ENCODE data around the gene TSPAN15. TPM values are rescaled to one million over a fixed set of nuclear protein-coding genes. Genes with fewer than 3 reads are reported as not detected.
A peak's percentile ranks its signal among the peaks of the same experiment; 100 is the strongest.

TSPAN15 gene
- total RNA-seq, 2 experiments from 2014 or later: 9.0 to 9.1 TPM

GRCh38 chr10:69464801-69465401 lies 13.6 kb downstream of the TSPAN15 start:
- Mint-ChIP-seq H3K4me3 (peak overlapping the region; percentile 14), H3K9me3 (no peaks in the 10 kb centered on the region), H3K27ac (peak overlapping the region; percentile 95), H3K36me3 (ENCODE audit: low read depth) (peaks cover 4% of the 10 kb centered on the region), H3K27me3 (no peaks in the 10 kb centered on the region), H3K4me1 (peaks cover 72% of the 10 kb centered on the region)
- CTCF ChIA-PET: interaction anchor here (0.6 to 3.8 kb wide), 5 partner anchors 16 to 60 kb away, joined by 3 to 24 read pairs (median 5); no protein-coding TSS in a partner anchor
- POLR2A ChIA-PET: interaction anchor here (0.6 to 1.9 kb wide), 4 partner anchors 8 to 61 kb away, joined by 3 to 8 read pairs (median 4); no protein-coding TSS in a partner anchor
- peak; percentile 37 for DNase-seq

GRCh38 chr10:69465457-69466157 lies 14.3 kb downstream of the TSPAN15 start:
- DNase-seq: peak; percentile 51
- peaks cover 73% of the 10 kb centered on the region for H3K4me1 Mint-ChIP-seq
- peak overlapping the region; percentile 95 for H3K27ac Mint-ChIP-seq
- peak overlapping the region; percentile 33 for H3K4me3 Mint-ChIP-seq
- ChIA-PET POLR2A (interaction anchor here (0.6 to 1.9 kb wide), 4 partner anchors 9 to 62 kb away, joined by 3 to 8 read pairs (median 4); no protein-coding TSS in a partner anchor), CTCF (interaction anchor here (0.6 to 3.8 kb wide), 5 partner anchors 16 to 59 kb away, joined by 3 to 24 read pairs (median 5); no protein-coding TSS in a partner anchor)
- no peaks in the 10 kb centered on the region for H3K9me3 Mint-ChIP-seq
- H3K36me3 Mint-ChIP-seq (ENCODE audit: low read depth): peaks cover 4% of the 10 kb centered on the region
- peaks cover under 1% of the 10 kb centered on the region for H3K27me3 Mint-ChIP-seq

GRCh38 chr10:69466158-69466490 lies 14.9 kb downstream of the TSPAN15 start:
- peaks cover 4% of the 10 kb centered on the region for H3K27me3 Mint-ChIP-seq
- no peaks in the 10 kb centered on the region for H3K9me3 Mint-ChIP-seq
- DNase-seq: no peak
- ChIA-PET CTCF (interaction anchor here (0.6 to 3.8 kb wide), 4 partner anchors 11 to 41 kb away, joined by 5 to 24 read pairs (median 6); no protein-coding TSS in a partner anchor), POLR2A (interaction anchor here (1.8 to 1.9 kb wide), 2 partner anchors 14 to 62 kb away, joined by 5 to 8 read pairs; no protein-coding TSS in a partner anchor)
- peak overlapping the region; percentile 33 for H3K4me3 Mint-ChIP-seq
- H3K36me3 Mint-ChIP-seq (ENCODE audit: low read depth): peaks cover 4% of the 10 kb centered on the region
- H3K4me1 Mint-ChIP-seq: peaks cover 74% of the 10 kb centered on the region
- peak overlapping the region; percentile 95 for H3K27ac Mint-ChIP-seq

DNA sequence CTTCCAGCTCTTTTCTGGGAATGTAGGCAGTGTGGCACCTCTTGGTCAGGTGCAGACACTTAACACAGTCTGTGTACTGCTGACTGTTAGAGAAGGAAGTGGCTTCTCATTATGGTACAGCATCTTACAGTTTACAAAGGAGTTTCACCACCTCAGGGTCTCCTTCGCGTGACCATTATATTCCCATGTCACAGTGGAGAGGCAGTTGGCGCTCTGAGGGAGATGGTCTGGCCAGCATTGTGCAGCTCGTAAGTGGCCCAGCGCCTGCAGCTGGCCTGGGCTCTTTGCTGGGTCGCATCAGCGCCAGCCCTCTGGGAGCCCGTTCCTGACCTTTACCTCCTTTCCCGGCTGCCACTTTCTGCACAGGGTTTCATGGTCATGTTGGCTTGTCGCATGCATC lies 15.4 kb downstream of the TSPAN15 start:
- H3K27me3 Mint-ChIP-seq: peaks cover 6% of the 10 kb centered on the region
- no peak for DNase-seq
- H3K36me3 Mint-ChIP-seq (ENCODE audit: low read depth): peaks cover 4% of the 10 kb centered on the region
- H3K4me3 Mint-ChIP-seq: no peak overlapping the region
- CTCF ChIA-PET: interaction anchor here (0.6 to 1.8 kb wide), 3 partner anchors 11 to 28 kb away, joined by 5 to 8 read pairs (median 5); no protein-coding TSS in a partner anchor
- POLR2A ChIA-PET: interaction anchor here (1.8 kb wide), 1 partner anchor 63 kb away, joined by 5 read pairs; no protein-coding TSS in a partner anchor
- no peaks in the 10 kb centered on the region for H3K9me3 Mint-ChIP-seq
- peaks cover 74% of the 10 kb centered on the region for H3K4me1 Mint-ChIP-seq
- peak overlapping the region; percentile 95 for H3K27ac Mint-ChIP-seq

DNA sequence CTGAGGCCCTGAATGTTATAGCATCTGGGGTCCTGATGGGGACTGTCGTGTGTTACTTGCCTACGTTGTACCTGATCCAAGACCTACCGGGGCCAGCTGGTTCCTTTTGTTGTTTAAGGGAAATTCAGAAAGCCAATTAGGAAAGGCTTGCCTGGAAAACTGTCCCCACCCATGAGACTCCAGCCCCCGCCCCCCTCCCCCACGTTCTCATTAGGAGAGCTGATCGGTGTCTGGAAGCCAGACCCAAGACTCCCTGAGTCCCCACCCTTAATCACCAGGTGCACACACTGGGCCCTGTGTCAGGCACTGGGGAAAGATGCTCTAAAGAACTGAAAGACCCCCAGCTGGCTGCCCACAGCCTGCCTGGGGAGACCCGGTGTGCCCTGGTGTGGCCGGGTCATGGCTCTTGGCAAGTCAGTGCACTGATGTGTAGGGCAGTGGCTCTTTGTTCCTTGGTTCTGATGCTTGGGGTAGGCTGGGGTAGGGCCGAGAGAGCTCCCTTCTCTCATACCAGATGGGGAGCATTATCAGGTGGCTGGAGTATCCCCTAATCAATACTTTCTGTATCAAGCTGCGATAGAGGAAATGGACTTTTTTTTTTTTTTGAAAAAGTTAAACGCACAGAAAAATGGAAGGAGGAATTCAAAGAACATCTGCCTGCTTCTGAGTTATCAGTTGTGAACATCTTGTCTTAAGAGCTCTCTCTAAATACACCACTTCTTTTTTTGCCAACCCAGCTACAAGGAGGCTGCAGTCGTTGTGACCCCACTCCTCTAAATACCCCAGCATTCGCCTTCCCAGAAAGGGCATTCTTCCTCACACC lies 16.9 kb downstream of the TSPAN15 start:
- H3K9me3 Mint-ChIP-seq: no peaks in the 10 kb centered on the region
- ChIA-PET CTCF (interaction anchor here (0.8 to 1.5 kb wide), 3 partner anchors 15 to 37 kb away, joined by 3 to 5 read pairs (median 4); no protein-coding TSS in a partner anchor), POLR2A (no interaction called here)

GRCh38 chr10:69468751-69469089 lies 17.5 kb downstream of the TSPAN15 start:
- CTCF ChIA-PET: interaction anchor here (0.8 to 1.5 kb wide), 3 partner anchors 16 to 37 kb away, joined by 3 to 5 read pairs (median 4); no protein-coding TSS in a partner anchor
- Mint-ChIP-seq H3K4me3 (no peak overlapping the region), H3K9me3 (no peaks in the 10 kb centered on the region), H3K27me3 (peaks cover 10% of the 10 kb centered on the region), H3K4me1 (peaks cover 63% of the 10 kb centered on the region), H3K36me3 (ENCODE audit: low read depth) (no peaks in the 10 kb centered on the region), H3K27ac (no peak overlapping the region)
- POLR2A ChIA-PET: no interaction called here
- no peak for DNase-seq

More for the DNA sequence above, 16.9 kb downstream of the TSPAN15 start:
- Mint-ChIP-seq H3K4me1 (peaks cover 67% of the 10 kb centered on the region), H3K27me3 (peaks cover 10% of the 10 kb centered on the region), H3K4me3 (no peak overlapping the region), H3K36me3 (ENCODE audit: low read depth) (no peaks in the 10 kb centered on the region), H3K27ac (peak overlapping the region; percentile 35)
- no peak for DNase-seq

GRCh38 chr10:69469976-69470375 lies 18.7 kb downstream of the TSPAN15 start:
- Mint-ChIP-seq H3K27ac (no peak overlapping the region), H3K27me3 (peaks cover 10% of the 10 kb centered on the region), H3K4me3 (no peak overlapping the region), H3K36me3 (ENCODE audit: low read depth) (no peaks in the 10 kb centered on the region), H3K4me1 (peaks cover 51% of the 10 kb centered on the region), H3K9me3 (no peaks in the 10 kb centered on the region)
- POLR2A ChIA-PET: no interaction called here
- no peak for DNase-seq
- CTCF ChIA-PET: interaction anchor here (0.6 kb wide), 1 partner anchor 24 kb away, joined by 8 read pairs; no protein-coding TSS in a partner anchor

DNA sequence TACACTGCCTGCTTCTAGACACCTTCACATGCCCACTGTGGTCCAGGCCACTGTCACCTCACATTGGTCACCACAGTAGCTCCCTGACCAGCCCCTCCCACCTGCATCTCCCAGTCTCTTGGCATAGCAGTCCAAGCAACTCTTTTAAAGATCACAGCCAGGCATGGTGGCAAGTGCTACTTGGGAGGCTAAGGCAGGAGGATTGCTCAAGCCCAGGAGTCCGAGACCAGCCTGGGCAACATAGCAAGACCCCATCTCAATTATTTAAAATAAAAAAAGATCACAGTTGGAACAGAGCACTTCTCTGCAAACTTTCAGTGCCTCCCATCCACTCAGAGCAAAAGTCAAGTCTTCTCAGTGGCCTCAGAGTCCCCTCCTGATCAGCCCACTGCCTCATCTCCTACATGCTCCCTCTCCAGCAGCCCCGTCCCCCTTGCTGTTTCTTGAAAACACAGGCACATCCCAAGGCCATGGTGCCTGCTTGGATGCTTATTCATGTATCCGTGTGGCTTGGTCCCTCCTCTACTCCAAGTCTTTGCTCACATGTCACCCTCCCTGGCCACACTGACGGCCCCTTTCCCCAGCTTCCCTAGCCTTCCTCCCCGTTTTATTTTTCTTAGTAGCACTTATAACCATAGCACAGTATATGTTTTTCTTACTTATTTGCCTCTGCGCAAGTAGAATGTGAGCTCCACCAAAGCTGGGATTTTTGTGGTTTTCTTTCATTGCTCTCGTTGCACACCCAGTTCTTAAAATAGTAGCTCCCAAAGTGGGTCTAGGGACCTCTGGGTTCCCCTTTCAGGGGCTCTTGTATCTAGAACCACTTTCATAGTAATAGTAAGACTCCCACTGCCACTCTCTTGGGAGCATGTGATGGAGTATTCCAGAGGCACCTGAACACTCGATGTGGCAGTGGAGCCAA lies 19.5 kb downstream of the TSPAN15 start:
- Mint-ChIP-seq H3K36me3 (ENCODE audit: low read depth) (no peaks in the 10 kb centered on the region), H3K9me3 (no peaks in the 10 kb centered on the region), H3K27me3 (peaks cover 10% of the 10 kb centered on the region), H3K4me3 (no peak overlapping the region), H3K27ac (no peak overlapping the region), H3K4me1 (peaks cover 43% of the 10 kb centered on the region)
- no peak for DNase-seq
- CTCF ChIA-PET: no interaction called here
- POLR2A ChIA-PET: no interaction called here

- H3K4me1 Mint-ChIP-seq: peaks cover 29% of the 10 kb centered on the region
- H3K9me3 Mint-ChIP-seq: no peaks in the 10 kb centered on the region
- no peak overlapping the region for H3K27ac Mint-ChIP-seq
- no peak overlapping the region for H3K4me3 Mint-ChIP-seq
- peaks cover 10% of the 10 kb centered on the region for H3K27me3 Mint-ChIP-seq
- CTCF ChIA-PET: no interaction called here
- no peak for DNase-seq
- POLR2A ChIA-PET: no interaction called here
- H3K36me3 Mint-ChIP-seq (ENCODE audit: low read depth): no peaks in the 10 kb centered on the region
These were observed 20.9 kb downstream of the TSPAN15 start for GRCh38 chr10:69472142-69472541.

DNA sequence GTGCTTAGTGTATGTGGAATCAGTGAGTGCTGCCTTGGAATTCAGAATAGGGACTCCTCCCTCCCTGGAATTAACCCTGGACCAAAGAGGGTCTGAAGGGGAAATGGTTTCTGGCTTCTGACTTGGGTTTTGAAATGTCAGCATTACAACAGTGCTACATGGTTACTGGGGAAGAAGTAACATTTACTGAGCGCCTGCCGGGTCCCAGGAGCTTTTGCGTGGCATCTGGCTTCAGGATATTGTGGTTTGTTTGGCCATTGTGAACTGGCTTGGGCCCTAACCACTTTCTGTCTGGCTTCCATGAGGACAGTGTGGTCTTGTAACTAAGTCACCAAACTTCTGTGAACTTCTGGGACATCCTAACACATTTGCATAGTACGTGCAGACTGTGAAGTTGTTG lies 21.3 kb downstream of the TSPAN15 start:
- CTCF ChIA-PET: no interaction called here
- POLR2A ChIA-PET: no interaction called here

DNA sequence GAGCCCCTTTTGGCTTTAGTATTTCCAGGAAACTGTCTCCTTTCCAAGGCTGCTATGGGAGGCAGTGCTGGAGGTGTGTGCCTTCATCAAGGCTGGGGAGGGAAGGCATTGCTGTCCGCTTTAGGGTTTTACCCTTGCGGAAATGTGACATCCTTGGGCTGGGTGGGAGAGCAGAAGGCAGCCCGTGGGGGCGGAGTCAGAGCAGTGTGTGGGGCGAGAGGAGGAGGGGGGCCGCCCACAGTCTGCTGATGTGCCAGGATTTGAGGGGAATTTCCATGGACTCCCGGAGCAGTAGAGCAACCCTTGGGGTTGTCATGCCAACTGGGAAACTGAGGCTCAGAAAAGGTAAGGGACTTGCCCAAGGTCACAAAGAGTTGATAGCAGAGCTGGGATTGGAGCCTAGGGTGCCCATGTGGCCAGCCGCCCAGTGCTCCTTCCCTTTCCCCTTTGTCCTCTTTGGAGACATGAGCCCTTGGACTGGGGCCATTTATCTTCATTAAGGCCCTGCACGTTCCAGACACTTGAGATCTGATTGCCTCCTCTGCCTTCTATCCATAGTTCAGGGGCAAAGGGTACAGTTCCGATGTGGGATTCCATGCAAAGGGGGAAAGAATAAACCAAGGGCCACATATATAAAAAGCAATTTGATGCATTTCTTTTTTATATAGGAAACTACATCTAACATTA lies 22.2 kb downstream of the TSPAN15 start:
- Mint-ChIP-seq H3K4me3 (no peak overlapping the region), H3K4me1 (peaks cover 16% of the 10 kb centered on the region), H3K36me3 (ENCODE audit: low read depth) (no peaks in the 10 kb centered on the region), H3K27me3 (peaks cover 10% of the 10 kb centered on the region), H3K9me3 (no peaks in the 10 kb centered on the region), H3K27ac (no peak overlapping the region)
- POLR2A ChIA-PET: no interaction called here
- CTCF ChIA-PET: no interaction called here
- DNase-seq: no peak

More for the DNA sequence above, 21.3 kb downstream of the TSPAN15 start:
- no peak overlapping the region for H3K4me3 Mint-ChIP-seq
- H3K36me3 Mint-ChIP-seq (ENCODE audit: low read depth): no peaks in the 10 kb centered on the region
- H3K27ac Mint-ChIP-seq: no peak overlapping the region
- DNase-seq: no peak
- H3K4me1 Mint-ChIP-seq: peaks cover 25% of the 10 kb centered on the region
- H3K27me3 Mint-ChIP-seq: peaks cover 10% of the 10 kb centered on the region
- H3K9me3 Mint-ChIP-seq: no peaks in the 10 kb centered on the region
